GM03348 (cell line): ENCODE measurements around the gene OTOS.

Experiments used
- DNase-seq: peaks from one replicate; pipeline ENCODE4 v3.0.0; 2012; ENCODE audit warnings: low spot score

OTOS gene

DNA sequence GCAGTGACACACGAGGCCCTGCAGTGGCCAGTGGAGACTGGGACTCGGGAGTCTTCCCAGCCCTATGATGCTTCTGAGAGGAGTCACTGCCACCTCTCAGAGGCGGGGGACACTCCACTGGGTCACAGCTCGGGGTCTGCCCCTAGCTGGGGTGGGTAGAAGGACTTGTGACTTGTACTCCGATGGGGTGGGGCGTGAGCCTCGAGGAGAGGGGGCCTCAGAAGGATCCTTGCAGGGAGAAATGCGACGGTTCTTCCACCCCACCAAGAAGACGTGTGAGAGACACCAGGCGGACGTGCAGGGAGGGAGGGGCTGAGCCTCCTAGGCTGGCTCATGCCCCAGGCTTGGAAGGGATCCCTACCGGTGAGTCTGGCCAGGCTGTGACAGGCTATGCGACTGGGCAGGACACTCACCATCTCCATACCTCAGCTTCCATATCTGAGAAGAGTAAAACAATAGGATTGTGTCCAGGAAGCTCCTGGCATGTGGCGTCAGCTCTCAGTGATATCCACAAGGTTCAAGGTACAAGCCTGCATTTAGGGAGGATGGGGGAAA is 11.1 kb upstream of the OTOS start:
- DNase-seq, result no peak

DNA sequence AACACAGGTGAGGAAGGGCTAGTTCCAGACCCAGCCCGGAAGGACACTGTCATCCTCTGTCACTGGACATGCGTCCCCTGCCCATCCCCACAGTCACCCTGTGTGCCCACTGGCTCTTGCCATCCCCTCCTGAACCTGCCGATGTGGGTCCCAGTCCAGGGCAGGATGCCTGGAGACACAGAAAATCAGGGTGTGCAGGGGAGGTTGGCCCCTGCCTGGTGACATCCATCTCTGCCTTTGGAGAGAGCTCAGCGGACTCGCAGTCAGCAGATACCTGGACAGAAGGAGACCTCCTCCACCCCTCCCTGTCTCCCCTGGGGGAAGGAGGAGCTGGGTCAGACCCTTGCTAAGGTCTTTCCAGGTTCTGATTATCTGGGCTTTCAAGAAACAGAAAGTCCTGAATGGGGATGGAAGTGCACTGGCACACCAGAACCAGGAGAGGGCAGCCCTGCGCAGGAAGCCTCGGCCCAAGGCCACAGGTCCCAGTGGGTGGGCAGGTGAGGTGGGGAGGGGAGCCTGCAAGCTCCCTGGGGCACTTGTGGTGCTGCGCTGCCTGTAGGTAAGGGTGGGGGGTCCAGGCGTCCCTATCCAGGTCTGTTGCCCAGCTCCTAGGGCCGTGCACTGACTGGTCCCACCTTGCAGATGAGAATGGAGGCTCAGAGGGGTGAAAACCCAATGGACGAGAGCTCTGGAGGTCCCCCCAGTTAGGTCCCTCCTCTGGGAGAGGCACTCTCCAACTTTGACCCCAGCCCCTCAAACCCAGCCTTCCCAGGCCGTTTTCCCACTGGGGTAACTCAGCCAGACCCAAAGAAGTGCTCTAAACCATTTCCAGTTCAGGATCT is 9.7 kb upstream of the OTOS start:
- peak; percentile 87 for DNase-seq

DNA sequence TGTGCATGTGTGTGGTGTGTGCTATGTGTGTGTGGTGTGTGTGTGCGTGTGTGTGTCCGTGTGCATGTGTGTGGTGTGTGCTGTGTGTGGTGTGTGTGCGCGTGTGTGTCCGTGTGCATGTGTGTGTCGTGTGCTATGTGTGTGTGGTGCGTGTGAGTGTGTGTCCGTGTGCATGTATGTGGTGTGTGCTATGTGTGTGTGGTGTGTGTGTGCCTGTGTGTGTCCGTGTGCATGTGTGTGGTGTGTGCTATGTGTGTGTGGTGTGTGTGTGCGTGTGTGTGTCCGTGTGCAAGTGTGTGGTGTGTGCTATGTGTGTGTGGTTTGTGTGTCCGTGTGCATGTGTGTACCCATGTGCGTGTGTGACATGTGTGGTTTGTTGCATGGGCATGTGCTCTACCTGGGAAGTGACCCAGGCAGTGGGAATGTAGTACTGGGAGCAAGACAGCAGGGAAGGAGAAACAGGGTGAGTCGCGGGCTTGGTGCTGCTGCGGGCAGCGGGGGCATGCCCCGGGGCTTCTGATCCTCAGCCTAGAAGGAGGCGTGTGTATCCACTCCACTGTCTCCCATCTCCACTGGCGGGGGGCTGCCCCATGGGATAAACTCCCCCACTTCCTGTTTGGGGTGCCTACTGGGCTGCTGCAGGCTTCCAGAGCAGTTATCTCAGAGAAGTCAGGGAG is 7.6 kb upstream of the OTOS start:
- DNase-seq, result no peak

DNA sequence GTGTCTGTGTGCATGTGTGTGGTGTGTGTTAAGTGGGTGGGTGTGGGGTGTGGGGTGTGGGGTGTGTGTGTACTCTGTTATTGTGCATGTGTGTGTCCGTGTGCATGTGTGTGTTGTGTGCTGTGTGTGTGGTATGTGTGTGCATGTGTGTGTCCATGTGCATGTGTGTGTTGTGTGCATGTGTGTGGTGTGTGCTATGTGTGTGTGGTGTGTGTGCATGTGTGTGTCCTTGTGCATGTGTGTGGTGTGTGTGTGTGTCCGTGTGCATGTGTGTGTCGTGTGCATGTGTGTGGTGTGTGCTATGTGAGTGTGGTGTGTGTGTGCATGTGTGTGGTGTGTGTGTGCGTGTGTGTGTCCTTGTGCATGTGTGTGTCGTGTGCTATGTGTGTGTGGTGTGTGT is 6.9 kb upstream of the OTOS start:
- no peak for DNase-seq

DNA sequence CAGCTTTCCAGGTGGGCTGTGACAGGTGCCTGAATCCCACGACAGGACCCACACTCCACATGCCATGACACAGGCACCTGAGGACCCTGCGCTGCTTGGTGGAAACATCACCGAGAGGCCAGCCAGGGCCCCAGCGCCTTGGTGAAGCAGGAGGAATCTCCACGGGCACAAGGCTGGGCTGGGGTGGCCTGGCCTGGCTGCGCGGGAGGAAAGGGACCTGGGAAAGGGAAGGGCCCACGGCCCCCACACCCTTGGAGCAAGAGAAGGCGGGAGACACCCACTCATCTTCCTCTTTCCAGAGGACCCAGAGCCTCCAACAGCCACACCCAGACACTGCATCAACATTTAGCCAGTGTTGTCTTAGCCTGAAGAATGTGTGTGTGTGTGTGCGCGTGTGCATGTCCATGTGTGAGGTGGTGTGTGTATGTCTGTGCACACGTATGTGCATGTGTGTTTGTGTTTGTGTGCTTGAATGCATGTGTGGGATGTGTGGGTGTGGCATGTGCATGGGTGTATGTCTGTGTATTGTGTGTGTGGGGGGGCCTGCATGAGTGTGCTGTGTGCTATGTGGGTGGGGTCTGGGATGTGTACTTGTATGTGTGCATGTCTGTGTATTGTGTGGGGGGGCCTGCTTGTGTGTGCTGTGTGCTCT is 6.3 kb upstream of the OTOS start:
- DNase-seq, result no peak

DNA sequence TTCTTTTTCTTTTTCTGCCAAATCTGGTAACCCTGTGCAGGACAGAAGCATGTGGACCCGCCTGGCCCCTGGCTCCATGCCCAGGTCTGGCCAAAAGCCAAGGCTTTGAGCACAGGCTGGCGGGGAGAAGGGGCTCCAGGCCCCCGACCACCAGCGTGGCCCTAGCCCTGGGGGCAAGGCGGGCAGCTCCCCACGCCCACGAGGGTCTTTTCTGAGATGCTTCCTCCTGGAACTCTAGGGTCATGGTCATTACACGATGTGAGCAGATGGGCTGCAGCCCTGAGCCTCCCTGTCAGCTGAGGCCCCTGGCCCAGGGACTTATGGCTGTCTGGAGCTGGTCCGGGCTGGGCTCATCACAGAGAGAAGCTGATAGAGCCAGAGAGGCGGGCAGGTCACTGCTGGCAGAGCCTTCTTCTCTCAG is 5.7 kb upstream of the OTOS start:
- DNase-seq, result no peak

DNA sequence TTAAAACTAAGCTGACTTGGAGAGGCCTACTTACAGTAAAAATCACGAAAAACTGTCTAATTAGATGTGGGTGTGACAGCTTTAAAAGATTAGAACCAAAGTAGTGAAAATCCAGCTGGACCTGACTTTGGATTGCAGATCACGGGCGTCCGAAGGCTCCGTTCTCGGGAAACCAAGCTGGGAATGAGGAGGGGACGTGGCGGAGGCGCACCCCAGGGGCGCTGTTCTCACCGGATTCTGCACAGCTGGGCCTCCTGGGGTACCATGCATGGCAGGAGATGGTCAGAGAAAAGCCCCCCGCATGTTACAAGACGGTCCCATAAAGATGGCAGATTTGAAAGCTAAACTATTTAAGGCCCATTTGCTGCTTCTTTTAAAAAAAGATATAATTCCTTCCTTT is 5.0 kb upstream of the OTOS start:
- no peak for DNase-seq

DNA sequence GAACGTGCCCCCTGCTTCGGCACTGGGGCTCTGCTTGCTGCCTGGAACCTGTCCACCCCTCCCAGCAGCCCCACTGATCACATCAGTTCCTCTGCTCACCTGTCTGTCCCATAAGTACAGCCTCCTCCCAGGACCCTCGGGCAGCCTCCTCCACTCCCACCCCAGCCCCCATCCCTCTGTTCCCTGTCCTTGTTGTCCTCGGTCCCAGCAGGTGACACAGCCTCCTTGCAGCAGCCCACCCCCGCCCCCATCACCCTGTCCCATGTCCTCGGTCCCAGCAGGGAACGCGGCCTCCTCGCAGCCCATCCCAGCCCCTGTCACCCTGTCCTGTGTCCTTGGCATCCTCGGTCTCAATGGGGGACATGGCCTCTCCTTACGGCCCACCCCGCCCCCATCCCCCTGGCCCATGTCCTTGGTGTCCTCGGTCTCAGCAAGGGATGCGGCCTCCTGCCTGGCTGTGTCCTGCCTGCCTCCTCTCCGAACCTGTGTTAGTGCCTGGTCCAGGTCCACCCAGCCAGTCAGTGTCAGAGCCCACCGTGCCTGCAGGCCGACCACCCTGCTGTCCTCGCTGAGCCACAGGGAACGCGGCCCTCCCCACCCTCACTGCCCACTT is 4.3 kb upstream of the OTOS start:
- no peak for DNase-seq

DNA sequence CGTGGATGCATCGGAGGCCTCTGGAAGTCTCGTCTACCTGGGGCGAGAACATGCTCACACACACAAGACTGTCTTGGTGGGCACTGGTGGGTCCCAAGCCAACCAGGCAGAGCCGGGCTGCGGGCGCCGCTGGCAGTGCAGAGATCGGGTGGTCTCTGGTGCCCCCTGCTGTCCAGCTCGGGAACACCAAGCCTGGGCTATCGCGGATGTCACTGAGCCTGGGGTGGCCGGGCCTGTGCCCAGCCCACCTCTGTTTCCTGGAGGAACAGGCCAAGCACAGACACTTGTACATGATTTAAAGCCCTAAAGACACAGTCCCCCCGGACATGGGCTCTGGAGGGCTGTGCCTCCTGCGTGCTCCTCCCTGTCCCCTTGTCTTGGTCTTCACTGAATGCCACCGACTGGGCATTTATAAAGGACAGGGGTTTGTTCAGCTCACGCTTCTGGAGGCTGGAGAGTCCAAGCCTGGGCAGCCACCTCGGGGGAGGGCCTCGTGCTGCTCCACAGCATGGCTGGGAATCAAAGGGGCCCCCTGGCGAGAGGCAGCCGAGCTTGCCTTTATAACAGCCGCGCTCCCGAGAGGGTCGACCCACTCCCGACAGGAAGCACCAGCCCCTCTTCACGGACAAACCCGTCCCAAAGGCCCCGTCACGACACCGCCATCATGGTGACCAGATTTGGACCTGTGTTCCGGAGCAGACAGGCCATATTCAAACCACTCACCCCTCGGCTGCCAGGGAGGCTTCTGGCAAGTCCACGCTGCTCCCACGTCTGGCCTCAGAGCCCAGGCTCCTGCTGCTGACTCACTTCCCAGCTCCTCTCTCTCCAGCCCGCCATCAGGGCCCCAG is 3.6 kb upstream of the OTOS start:
- DNase-seq, result peak; percentile 93

DNA sequence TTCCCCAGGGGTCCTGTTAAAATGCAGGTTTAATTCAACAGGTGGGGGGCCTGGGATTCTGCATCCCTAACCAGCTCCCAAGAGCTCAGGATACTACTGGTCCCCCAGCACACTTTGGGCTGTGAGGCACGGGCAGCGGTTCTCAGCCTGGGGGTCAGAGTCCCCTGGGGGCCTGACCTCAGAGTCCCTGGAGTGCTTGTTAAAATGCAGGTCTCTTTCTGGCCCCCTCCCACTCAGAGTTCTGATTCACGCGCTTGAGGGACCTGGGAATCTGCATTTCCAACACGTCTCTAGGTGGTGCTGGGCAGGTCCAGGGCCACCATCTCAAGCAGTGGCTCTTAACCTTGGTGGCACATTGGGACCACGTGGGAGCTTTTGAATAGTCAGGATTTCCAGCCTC is 2.8 kb upstream of the OTOS start:
- no peak for DNase-seq

DNA sequence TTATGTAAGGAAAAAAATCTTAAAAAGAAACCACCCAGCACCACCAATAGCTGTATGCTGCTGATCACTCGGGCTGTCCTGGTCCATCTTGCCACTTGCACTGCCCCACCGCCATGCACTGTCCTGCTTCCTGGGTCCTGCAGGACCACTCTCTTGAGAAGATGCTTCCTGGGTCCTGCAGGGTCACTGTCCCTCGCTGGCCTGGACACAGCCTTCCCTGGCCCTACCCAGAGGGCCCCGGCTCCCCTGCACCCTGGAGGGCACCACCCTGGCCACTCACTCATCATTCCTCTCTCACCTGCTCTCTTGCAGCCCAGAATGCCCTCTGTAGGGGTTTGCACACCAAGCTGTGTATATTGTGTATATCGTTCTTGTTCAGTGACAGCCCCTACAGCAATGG is 2.4 kb upstream of the OTOS start:
- DNase-seq, result no peak

DNA sequence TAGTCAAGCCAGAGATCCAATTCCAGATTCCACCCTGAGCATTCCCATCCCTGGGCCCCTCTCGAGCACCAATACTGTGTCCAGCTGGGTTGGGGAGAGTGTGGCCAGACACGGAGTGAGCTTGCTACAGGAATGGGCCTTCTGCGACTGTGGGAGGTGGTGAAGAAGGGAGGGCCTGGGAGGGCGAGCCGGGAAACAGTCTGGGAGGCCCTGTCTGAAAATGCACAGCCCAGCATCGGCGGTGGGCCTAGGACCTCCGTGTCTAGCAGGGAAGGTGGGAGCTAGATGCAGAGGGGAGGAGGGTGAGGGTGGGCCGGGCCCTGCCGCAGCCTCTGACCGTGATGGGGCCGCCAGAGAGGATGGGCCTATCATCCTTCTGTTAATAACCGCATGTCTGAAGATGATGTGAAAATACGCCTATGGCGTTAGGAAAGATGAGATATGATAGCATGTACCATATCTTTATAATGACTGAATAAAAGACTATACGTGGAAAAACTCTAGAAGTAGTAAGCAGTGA is 1.9 kb upstream of the OTOS start:
- no peak for DNase-seq

DNA sequence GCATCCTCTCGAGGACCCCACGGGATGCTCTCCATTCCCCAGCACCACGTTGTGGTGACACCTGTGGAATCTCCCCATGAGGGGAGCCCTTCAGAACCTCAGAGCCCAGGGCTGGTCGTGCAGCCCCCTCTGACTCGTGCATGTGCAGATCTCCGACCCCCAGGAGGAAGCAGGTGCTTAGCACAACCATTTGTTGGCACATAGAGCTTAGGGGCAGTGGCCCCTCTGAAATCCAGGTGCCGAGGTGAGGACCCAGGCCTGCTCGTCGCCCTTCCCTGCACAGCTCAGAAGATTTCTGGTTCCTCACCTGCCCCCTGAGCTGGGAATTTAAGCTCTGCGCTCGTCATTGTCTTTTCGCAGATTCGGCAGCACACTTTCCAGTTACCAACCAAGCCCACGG is 1.3 kb upstream of the OTOS start:
- no peak for DNase-seq

DNA sequence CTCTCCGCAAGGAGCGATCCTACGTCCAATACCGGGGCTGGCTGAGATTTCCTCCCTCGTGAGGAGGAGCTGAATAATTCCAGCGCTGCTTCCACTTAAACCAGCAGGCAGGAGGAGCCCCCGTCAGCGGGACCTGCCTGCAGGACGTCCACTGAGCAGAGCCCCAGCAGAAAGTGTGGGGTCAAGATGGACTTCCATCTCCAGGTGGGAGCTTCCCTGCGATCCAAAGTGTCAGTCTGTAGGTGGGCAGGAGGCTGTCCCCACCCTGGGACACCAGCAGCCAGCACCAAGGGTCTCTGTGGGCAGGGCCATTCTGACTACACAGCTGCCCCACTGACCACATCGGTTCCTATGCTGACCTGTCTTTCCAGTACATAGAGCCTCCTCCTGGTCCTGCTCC is 462 bp upstream of the OTOS start:
- DNase-seq, result no peak

DNA sequence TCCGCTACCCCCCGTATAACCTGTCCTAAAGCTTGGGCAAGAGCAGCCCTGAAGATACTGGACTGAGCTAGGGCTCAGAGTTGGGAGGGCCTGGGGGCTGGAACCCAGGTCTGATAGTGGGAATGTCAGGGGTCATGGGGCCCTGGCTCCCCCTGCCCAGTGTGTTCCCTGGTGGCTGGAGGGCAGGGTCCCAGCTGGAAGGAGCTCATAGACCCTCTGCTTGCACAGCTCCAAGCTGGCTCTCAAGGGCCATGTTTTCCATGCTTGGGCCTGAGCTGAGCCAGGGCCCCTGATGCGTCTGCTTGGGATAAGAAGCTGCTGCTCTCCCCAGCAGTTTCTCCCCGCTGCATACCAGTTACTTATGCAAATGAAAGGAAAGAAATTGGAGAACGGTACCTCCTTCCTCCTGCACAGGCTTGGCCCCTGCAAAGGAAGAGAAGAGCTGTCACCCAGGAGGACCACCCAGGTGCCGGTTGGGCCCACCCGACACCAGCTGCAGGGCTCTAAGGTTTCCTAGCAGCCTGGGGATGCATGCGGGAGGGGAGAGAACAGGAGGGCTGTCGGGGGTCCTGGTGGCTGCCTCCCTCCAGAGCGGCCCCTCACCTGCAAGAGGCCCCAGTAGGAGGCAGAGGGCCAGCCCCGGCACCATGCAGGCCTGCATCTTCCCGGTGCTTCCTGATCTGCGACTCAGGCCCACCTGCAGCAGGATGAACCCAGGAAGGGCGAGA is 628 bp downstream of the OTOS start:
- no peak for DNase-seq

DNA sequence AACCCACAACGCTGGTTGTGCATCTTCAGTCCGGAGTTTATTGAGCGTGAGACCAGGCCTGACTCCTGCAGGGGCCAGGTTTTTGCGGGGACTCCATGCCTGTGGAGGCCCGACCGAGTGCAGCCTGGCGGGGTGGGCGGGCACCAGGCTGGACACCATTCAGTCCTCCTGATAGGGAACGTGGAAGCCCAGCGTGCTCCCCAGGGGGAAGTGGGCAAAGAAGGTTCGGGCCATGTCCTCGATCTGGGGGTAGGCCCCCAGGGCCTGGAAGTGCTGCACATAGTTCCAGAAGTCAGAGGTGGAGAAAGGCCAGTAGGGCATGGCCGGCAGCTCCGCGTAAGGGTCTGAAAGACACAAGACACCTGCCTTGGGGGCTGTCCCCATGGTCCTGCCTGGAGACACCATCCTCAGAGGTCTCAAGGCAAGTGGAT is 1.4 kb downstream of the OTOS start:
- DNase-seq, result no peak

DNA sequence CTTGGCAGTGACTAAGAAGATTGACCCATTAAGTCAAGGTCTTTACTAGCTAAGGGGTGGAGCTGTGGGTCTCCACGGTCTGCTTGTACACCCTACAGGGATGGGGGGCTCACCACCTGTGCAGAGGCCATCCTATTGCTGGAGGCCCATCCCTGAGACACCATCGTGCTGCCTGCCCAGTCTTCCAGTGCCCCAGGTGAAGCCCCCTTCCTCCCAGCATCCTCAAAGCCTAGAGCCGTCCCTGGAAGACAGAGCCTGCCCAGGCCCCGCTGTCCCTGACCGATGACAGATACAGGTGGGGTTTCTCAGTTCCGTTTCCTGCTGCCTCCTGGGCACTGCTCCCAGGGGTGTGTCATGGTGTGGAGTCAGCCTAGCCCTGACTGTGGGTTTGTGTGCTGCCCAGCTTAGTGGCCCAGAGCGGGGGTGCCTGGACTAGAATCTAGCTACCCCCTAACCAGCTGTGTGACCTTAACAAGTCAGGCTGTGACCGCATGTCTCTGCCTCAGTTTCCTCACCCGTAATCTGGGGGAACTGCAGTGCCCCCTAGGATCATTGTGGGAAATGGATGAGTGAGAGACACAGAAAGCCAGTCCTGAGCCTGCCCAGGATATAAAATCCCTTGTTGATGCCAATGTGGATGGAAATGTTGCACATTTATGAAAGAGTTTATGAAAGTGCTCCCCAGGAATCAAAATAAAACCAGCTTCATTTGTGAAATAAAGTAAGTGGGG is 2.0 kb downstream of the OTOS start:
- DNase-seq, result no peak

DNA sequence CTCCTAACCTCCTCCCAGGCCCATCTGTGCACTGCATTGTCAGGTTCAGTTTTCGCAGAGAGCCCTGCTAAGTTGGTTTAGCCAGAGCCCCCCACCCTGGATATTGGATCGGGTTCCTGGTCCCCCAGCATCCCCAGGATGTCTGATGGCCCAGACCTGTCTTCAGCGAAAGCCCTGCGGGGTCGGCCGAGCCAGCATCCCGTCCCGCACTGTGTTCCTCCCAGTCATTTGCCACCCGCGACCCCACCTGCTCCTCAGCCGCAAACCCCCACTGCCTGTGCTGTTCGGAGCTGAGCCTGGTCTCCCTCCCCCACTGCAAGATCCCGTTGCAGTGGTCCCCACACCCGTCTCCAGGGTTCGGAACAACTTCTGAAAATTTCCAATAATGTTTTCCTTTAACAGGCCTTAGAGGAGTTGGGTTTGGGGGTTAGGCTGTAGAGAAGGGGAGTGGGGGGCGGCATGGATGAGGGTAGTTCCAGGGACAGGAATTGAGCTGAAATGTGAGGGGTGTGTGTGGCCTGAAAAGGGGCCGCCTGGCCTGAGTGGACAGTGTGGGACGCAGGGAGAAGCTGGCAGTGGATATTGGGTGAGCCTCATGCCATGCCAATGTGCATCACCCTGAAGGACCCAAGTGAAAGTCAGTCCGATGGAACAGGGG is 2.7 kb downstream of the OTOS start:
- DNase-seq, result no peak

DNA sequence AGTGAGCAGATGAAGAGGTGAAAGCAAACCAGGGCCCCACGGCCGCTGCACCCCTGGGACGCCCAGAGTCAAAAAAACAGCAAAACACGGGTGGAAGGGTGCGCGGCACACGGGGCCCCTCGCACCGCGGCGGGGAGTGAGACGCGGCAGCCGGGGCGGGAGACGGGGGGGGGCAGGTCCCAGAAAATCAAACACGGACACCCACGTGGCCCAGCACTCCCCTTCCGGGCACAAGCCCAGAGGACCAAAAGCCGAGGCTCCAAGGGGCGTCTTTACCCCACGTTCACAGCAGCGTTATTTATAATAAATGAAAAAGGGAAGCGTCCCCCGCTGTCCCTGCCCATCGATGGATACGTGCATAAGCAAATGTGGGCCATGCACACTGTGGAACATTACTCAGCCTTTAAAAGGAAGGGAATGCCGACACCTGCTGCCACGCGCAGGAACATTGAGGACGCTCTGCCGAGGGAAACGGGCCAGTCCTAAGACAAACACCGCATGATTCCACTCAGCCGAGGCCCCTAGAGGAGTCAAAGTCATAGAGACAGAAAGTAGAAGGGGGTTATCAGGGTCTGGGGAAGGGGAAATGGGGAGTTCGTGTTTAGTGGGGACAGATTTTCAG is 3.7 kb downstream of the OTOS start:
- no peak for DNase-seq
